ENCODE data around the gene JAG2.

JAG2 gene

DNA sequence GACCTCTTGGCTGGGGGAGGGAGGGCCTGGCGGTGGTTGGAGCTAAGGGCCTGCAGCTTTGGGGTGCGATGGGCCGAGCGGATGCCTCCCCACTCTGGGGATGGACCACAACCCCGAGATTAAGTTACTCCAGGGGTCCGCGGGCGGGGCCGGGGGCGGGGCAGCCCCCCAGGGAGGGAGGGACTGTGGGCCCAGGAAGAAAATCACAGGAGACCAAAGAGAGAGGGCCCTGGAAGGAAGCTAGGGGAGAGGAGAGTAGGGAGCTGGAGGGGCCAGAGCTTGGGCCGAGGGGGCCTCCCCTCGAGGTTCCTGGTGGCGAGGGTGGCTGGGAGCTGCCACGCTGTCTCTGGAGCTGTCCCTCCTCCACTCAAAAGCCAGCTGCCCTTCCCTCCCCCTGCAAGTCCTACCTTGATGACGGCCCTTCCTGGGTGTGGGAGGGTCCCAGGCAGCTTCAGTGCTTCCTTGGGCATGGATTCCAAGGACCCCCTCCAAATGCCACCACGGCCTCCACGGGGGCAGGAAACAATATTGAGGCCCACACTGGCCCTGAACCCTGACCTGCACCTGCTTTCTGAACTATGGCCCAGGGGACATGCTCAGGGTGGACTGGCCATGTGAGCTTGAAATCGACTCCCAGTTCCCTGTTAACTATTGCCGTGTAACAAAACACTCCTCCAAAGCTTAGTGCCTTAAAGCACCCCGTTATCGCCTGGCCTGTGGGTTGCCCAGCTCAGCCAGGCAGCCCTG lies 13.1 kb upstream of the JAG2 start:
- DNase-seq, result no peak

DNA sequence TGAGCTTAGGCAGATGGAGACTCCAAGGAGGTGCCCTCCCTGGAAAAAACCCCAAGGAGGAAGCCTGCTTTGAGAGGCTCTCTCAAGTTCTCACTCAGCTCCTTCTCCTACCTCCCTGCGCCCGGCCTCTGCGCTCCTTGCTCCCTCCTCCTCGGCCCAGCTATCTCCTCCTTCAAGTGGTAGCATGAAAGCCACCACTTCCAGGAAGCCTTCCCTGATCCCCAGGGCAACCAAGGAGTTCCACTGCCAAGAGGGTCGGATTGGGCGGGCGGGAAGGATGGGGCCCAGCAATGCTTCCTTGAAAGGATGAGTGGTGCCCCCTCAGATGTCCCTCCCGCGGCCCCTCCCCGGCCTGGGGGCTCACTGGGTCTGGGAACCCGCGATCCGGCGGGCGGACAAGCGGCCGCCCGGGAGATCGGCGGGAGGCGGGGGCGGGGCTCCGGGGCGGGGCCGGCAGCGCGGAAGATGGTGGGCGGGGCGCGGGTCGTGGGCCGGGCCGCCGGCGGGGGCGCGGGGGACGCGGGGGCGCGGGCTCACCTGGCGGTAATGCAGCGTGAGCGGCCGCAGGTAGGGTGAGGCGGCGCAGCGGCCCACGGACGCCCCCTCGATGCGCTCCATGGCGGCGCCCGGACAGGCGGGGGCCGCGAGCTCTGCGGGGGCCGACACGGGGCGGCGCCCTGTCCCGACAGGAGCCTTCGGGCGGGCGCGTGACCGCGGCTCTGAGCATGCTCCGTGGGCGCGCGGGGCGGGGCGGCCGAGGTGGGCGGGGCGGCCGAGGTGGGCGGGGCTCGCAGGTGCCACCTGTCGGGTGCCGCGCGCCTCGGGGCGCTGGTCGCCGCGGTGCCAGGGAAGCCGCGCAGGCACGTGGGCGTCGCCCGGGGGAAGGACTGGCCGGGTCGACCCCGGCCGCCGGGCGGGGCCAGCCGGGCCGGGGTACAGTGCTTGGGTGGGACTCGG lies 12.3 kb upstream of the JAG2 start, which contains the start of gene NUDT14:
NUDT14 (minus strand) TSS at position 721 of the 957 bp plus-strand sequence; CDS start at position 618, 103 bp downstream.
- DNase-seq, result peak; percentile 80 to 87

DNA sequence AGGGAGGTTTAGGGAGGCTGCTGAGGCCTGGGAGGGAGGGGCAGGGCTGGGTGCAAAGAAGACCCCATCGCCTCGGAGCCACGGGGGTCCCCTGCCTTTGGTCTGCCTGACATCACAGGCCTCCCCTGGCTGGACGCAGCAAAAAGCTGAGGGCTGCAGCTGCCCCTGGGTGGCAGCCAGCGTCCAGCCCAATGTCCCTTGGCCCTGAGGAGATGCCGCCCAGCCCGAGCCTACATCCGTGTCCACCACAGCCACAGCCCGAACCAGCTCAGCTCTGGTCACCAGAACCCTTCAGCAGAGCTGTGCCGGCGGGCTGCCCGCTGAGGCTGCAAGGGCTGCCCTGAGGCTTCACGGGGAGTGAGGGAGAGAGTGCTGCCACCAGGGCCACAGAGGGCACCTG lies 10.6 kb upstream of the JAG2 start:
- DNase-seq, result no peak

GRCh38 chr14:105178868-105179140 lies 10.2 kb upstream of the JAG2 start:
- no peak for DNase-seq

DNA sequence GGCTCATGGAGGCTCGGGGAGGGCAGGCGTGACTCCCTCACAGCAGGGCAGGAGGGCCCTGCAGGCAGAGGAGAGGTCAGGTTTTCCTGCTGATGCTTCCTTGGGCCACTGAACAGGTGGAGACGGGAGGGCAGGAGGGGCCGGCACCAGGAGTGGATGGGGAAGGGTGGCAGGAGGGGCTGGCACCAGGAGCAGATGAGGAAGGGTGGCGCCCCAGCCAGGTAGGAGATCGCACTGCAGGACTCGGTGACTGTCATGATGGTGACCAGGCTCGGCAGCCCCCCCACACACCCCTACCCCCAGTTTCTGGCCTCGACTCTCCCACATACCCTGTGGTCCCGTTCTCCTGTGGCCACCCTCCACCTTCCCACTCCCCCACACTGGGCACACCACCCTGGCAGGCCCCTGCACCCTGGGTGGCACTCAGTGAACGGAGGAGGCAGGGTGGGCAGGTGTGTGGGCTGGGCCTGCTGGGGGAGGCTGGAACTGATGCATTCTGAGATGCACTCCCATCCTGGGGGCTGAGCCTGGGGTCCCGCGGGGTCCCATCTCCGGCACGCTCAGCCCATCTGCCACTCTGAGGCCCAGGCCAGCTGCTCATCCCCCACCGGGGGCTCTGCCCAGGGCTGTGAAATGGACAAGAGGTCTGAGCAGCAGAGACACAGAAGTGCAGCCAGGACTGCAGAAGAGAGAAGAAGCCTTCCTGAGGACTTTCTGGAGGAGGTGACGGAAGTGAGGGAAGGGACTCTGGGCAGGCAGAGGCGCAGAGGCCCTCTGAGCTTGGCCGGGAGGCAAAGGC lies 9.7 kb upstream of the JAG2 start:
- DNase-seq, result no peak

DNA sequence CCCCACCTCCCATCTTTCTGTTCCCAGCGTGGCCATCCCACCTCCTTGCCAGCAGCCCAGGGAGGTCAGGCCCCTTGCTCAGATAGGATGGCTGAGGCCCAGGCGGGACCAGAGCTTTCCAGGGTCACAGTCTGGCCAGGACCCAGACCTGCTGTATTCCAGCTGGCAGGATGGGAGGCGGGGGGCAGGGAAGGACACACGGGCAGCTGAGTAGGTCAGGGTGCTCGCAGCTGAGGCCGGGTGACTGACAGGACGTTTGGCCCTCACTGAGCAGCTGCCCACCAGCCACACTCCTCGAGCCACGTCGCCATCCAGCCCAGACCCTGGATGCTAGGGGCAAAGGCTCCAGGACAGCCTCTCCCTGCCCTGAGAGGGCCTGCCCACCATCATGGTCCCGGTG lies 8.5 kb upstream of the JAG2 start:
- DNase-seq, result no peak

DNA sequence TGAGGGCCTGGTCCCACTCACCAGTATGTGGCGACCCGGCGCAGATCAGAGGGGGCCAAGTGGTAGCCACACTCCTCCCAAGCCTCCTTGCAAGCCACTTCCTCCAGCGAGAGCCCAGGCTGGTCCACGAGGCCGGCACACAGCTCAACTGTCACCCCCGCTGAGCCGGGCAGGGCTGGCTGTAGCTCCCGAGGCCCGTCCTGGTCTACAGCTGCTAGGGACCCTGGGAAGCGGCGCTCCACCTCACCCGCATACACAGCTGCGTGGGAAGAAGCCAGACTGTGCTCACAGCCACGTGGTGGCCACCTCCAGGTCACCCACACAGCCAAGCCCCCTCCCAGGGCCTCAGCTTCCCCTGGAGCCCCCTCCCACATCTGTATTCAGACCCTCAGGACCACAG lies 7.9 kb upstream of the JAG2 start:
- DNase-seq, result no peak

GRCh38 chr14:105173901-105174894 lies 5.6 kb upstream of the JAG2 start:
- peak; percentile 39 to 46 for DNase-seq

GRCh38 chr14:105173145-105173544 lies 4.6 kb upstream of the JAG2 start:
- DNase-seq, result no peak

GRCh38 chr14:105172476-105172875 lies 3.9 kb upstream of the JAG2 start:
- DNase-seq, result no peak

GRCh38 chr14:105171004-105171673 lies 2.6 kb upstream of the JAG2 start:
- no peak for DNase-seq

DNA sequence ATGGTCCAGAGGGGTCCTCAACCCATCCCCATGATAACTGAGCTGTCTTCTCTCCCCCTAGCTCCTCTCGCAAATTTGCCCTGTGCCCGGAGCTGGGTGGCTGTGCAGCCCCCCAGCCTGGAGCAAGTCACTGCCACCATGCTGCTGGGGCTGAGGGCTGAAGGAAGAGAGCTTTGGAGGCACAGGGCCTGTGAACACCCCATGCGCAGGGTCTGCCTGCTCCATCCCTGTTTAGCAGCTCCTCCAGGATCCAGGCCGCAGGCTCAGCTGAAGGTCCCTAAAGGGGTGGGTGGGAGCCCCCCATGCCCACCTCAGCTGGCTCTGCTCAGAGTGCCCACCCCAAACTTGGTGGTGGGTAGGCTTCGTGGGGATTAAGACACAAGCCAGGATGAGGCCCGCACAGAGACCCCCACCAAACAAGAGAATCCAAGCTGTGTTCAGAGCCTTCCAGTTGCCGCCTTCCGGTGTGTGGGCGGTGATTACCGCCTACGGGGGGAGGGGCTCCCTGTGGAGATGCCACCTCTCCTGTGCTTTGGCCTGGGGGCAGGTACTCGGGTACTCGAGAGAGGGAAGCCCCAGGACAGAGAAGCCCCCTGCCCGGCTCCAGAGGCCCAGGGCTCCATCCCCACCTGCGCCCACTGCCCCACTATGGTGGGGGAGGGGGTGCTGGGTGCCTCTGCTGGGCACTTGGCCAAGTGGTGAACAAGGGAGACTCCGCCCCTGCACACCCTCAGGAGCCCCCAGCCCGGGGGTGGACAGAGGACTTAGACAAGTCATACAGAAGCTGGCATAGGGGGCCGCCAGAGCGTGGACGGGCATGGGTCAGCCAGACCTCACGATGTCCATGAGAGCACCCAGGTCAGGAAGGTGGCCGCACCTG lies 1.4 kb upstream of the JAG2 start:
- no peak for DNase-seq

- peak; percentile 42 to 55 for DNase-seq
Observed at GRCh38 chr14:105168979-105169507, 467 bp upstream of the JAG2 start.

- DNase-seq, result no peak
Observed at GRCh38 chr14:105168093-105168420, 519 bp downstream of the JAG2 start.

DNA sequence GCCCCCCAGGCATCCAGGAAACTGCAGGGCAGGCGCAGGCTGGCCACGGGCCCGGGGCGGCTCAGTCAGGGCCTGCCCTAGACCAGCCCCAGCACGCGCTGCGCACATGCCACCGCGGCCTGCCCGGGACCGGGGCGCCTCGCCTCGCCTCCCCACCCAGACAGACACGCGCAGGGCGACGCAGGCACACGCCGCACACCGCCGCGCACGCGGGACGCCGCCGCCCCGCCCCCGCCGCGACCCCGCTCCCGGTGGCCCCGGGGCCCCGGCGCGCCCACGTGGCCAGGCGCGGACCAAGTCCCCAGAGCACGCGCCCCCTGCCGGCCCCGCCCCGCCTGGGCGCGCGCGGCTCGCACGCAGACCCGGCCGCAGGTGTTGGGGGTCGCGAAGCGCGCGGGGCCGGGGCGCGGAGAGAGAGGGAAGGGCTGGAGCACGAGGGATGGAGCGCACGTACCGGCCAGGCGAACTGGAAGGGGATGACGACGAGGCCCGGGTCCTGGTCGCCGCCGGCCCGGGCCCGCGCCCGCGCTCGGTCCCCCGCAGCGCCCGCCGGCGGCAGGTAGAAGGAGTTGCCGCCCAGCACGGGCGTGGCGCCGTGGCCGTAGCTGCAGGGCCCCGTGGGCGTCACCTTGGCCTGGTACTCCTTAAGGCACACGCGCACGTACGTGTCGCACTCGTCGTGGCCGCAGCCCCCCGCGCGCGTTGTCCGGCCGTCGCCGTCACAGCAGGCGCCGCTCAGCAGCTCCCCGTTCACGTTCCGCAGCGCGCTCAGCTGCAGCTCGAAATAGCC lies 1.1 kb downstream of the JAG2 start:
- DNase-seq, result peak in 1 of 2 donors; percentile 32

DNA sequence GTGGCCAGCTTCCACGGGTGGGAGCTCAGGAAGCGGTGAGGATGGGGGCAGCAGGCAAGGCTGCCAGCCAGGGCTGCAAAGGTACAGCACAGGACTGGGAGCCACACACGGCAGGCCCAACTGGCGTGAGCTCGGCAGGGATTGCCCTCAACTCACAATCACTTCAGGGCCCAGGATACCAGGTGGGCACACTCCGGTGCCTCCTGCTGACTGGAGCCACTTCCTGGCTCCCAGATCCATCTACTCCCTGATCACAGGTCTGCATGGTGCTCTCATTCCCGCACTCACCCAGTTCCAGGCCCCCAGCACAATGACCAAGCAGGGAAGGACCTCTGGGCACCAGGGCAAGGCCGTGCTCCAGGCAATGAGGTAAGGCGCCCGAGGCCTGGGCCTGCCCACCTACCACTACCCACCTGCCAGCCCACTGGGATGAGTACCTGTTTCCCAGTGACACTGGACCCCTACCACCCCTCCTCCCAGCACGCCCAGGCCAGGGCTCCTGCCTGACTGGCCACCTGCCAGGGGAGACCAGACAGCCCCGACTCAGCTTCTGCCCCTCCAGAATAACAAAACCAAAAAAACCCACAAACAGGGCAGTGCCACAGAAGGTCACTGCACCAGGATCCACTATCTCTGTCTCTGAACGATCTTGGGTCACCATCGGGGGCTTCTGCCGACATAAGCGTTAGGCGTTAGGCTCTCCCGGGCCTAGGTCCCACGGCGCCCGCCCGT lies 1.8 kb downstream of the JAG2 start:
- DNase-seq, result no peak

GRCh38 chr14:105165761-105166485 lies 2.7 kb downstream of the JAG2 start:
- DNase-seq, result no peak

- DNase-seq, result no peak
Observed at GRCh38 chr14:105165134-105165704, 3.4 kb downstream of the JAG2 start.
